ENCODE data around the gene MIS18A. TPM values are rescaled to one million over a fixed set of nuclear protein-coding genes. Genes with fewer than 3 reads are reported as not detected.

The MIS18A gene
- total and polyA plus RNA-seq, 2 experiments from 2014 or later = 46.1 to 133 TPM

- TF ChIP-seq ZNF462 (CRISPR knock-in tag; IDR thresholded peaks at IDR 0.05) (no peak), JUNB (IDR thresholded peaks at IDR 0.05; ENCODE audit: unreplicated experiment) (no peak), NANOG (IDR thresholded peaks at IDR 0.05; ENCODE audit: borderline replicate concordance) (no peak), EZH2phosphoT487 (IDR thresholded peaks at IDR 0.05; ENCODE audit: unreplicated experiment) (no peak), STAT1 (IDR thresholded peaks at IDR 0.05; ENCODE audit: unreplicated experiment) (no peak), CREB1 (CRISPR knock-in tag; IDR thresholded peaks at IDR 0.05; ENCODE audit: low read depth) (no peak), CTCF (conservative IDR thresholded peaks at IDR 0.05; ENCODE audit: low read depth in 2 of 2) (no peak), ZNF114 (CRISPR knock-in tag; IDR thresholded peaks at IDR 0.05) (no peak), ZNF331 (CRISPR knock-in tag; IDR thresholded peaks at IDR 0.05; ENCODE audit: low read depth) (no peak), POLR2AphosphoS5 (IDR thresholded peaks at IDR 0.05; ENCODE audit: low read depth) (no peak)
Observed at GRCh38 chr21:32240851-32241687, 37.8 kb downstream of the MIS18A start (continued).
